ENCODE results near the gene DDX56.

Gene DDX56

GRCh38 chr7:44565795-44566559, 7.7 kb downstream of the DDX56 start:
- peaks cover 50% of the 10 kb centered on the region; the same call in 1 of the 2 replicates for H3K36me3 ChIP-seq (ENCODE audit: insufficient read depth, low read length)
- H3K27me3 ChIP-seq (ENCODE audit: insufficient read depth, low read length, poor library complexity, severe bottlenecking), result no peaks in the 10 kb centered on the region
- H3K9ac ChIP-seq (ENCODE audit: low read depth, low read length, poor library complexity, severe bottlenecking), result no peak overlapping the region
- no peak overlapping the region for H3K4me2 ChIP-seq (ENCODE audit: low read depth, low read length, poor library complexity, severe bottlenecking)
- TF ChIP-seq EZH2phosphoT487 (IDR thresholded peaks at IDR 0.05; ENCODE audit: borderline replicate concordance) (no peak), CTCF (conservative IDR thresholded peaks at IDR 0.05; ENCODE audit: low read length) (no peak; the same call in 1 of the 2 replicates)
- no peak overlapping the region for H3K4me3 ChIP-seq (ENCODE audit: low read length, poor library complexity, severe bottlenecking)
- H3K9me2 ChIP-seq (replicated peaks; ENCODE audit: low read depth, low read length), result no peaks in the 10 kb centered on the region
- H3F3A ChIP-seq (ENCODE audit: low read depth), result no peaks in the 10 kb centered on the region
- H4K20me1 ChIP-seq (ENCODE audit: insufficient read depth, low read length, poor library complexity, severe bottlenecking), result peaks cover 5% of the 10 kb centered on the region
- no peaks in the 10 kb centered on the region for H3K9me3 ChIP-seq (ENCODE audit: insufficient read depth, low read depth, low read length)
- peaks cover 6% of the 10 kb centered on the region; the same call in 1 of the 2 replicates for H3K79me2 ChIP-seq (ENCODE audit: insufficient read depth, low read length)
- H3K4me1 ChIP-seq (ENCODE audit: insufficient read depth, low read length, poor library complexity, severe bottlenecking), result no peaks in the 10 kb centered on the region
- no peak overlapping the region for H2AFZ ChIP-seq (ENCODE audit: low read length)

- no peaks in the 10 kb centered on the region for H3K4me1 ChIP-seq (ENCODE audit: insufficient read depth, low read length, poor library complexity, severe bottlenecking)
- no peaks in the 10 kb centered on the region for H3K9me2 ChIP-seq (replicated peaks; ENCODE audit: low read depth, low read length)
- no peaks in the 10 kb centered on the region for H3F3A ChIP-seq (ENCODE audit: low read depth)
- no peak overlapping the region for H2AFZ ChIP-seq (ENCODE audit: low read length)
- no peak overlapping the region for H3K9ac ChIP-seq (ENCODE audit: low read depth, low read length, poor library complexity, severe bottlenecking)
- peaks cover 5% of the 10 kb centered on the region for H4K20me1 ChIP-seq (ENCODE audit: insufficient read depth, low read length, poor library complexity, severe bottlenecking)
- no peak overlapping the region for H3K4me2 ChIP-seq (ENCODE audit: low read depth, low read length, poor library complexity, severe bottlenecking)
- H3K27me3 ChIP-seq (ENCODE audit: insufficient read depth, low read length, poor library complexity, severe bottlenecking), result no peaks in the 10 kb centered on the region
- H3K36me3 ChIP-seq (ENCODE audit: insufficient read depth, low read length), result peaks cover 44% of the 10 kb centered on the region; the same call in 1 of the 2 replicates
- H3K79me2 ChIP-seq (ENCODE audit: insufficient read depth, low read length), result no peaks in the 10 kb centered on the region; the same call in 1 of the 2 replicates
- H3K9me3 ChIP-seq (ENCODE audit: insufficient read depth, low read depth, low read length), result no peaks in the 10 kb centered on the region
- H3K4me3 ChIP-seq (ENCODE audit: low read length, poor library complexity, severe bottlenecking), result no peak overlapping the region
- TF ChIP-seq CTCF (conservative IDR thresholded peaks at IDR 0.05; ENCODE audit: low read length) (peak; percentile 95), EZH2phosphoT487 (IDR thresholded peaks at IDR 0.05; ENCODE audit: borderline replicate concordance) (no peak)
These were observed 8.5 kb downstream of the DDX56 start for GRCh38 chr7:44565097-44565794.

GRCh38 chr7:44564606-44565005, 9.1 kb downstream of the DDX56 start:
- no peak for TF ChIP-seq EZH2phosphoT487 (IDR thresholded peaks at IDR 0.05; ENCODE audit: borderline replicate concordance)
- no peak for TF ChIP-seq CTCF (conservative IDR thresholded peaks at IDR 0.05; ENCODE audit: low read length)
- no peak overlapping the region for H2AFZ ChIP-seq (ENCODE audit: low read length)
- no peaks in the 10 kb centered on the region for H3K4me1 ChIP-seq (ENCODE audit: insufficient read depth, low read length, poor library complexity, severe bottlenecking)
- H3K4me2 ChIP-seq (ENCODE audit: low read depth, low read length, poor library complexity, severe bottlenecking), result no peak overlapping the region
- no peaks in the 10 kb centered on the region for H3K79me2 ChIP-seq (ENCODE audit: insufficient read depth, low read length)
- no peak overlapping the region for H3K9ac ChIP-seq (ENCODE audit: low read depth, low read length, poor library complexity, severe bottlenecking)
- H3K36me3 ChIP-seq (ENCODE audit: insufficient read depth, low read length), result peaks cover 37% of the 10 kb centered on the region; the same call in 1 of the 2 replicates
- H3K9me3 ChIP-seq (ENCODE audit: insufficient read depth, low read depth, low read length), result no peaks in the 10 kb centered on the region
- no peaks in the 10 kb centered on the region for H3K9me2 ChIP-seq (replicated peaks; ENCODE audit: low read depth, low read length)
- H3K4me3 ChIP-seq (ENCODE audit: low read length, poor library complexity, severe bottlenecking), result no peak overlapping the region
- no peaks in the 10 kb centered on the region for H3F3A ChIP-seq (ENCODE audit: low read depth)
- no peaks in the 10 kb centered on the region for H3K27me3 ChIP-seq (ENCODE audit: insufficient read depth, low read length, poor library complexity, severe bottlenecking)
- peaks cover 5% of the 10 kb centered on the region for H4K20me1 ChIP-seq (ENCODE audit: insufficient read depth, low read length, poor library complexity, severe bottlenecking)
